ENCODE results near the gene REXO4. TPM values are rescaled to one million over a fixed set of nuclear protein-coding genes. Genes with fewer than 3 reads are reported as not detected.

Gene REXO4
- polyA plus RNA-seq, 1 of the 3 experiments (the other 2 are of a cell fraction) = 37.3 TPM

- H3K9me2 ChIP-seq = no peaks in the 10 kb centered on the region
- no peak overlapping the region for H2AFZ ChIP-seq (ENCODE audit: low read depth)
- H3K9ac ChIP-seq = no peak overlapping the region
- peak overlapping the region; percentile 68 to 90; a peak in 3 of 4 replicates for H3K4me3 ChIP-seq (ENCODE audit: low read depth in 2 of 2, low read length in 1 of 2)
- ChIA-PET CTCF (interaction anchor here (1.2 to 1.9 kb wide), 3 partner anchors 14 to 129 kb away, joined by 4 to 5 read pairs (median 5); no protein-coding TSS in a partner anchor), POLR2A (interaction anchor here (1.4 to 2.5 kb wide), 3 partner anchors 9 to 11 kb away, joined by 3 to 11 read pairs (median 3); partner anchors contain the start of genes MED22 and RPL7A)
- H4K20me1 ChIP-seq (ENCODE audit: insufficient read depth) = 0 out of 2 replicates have a peak, but pooled peaks cover 15% of the 10 kb centered on the region
- H3K79me2 ChIP-seq (ENCODE audit: insufficient read depth) = peaks cover 46% of the 10 kb centered on the region
- peaks cover 22% of the 10 kb centered on the region for H3F3A ChIP-seq (replicated peaks; ENCODE audit: insufficient read depth)
- no peak overlapping the region for H3K27ac ChIP-seq (ENCODE audit: low read depth in 2 of 2, low read length in 1 of 2)
- peaks cover under 1 to 57% of the 10 kb centered on the region in 2 experiments for H3K36me3 ChIP-seq (replicated peaks in 1 of 2; ENCODE audit: control insufficient read depth in 1 of 2, insufficient read depth in 2 of 2, low read length in 1 of 2)
- WGBS (ENCODE audit: low lambda C conversion rate) = 62% methylated on average over 14 of the region's 14 CpGs
- TF ChIP-seq GABPA (IDR thresholded peaks at IDR 0.05; ENCODE audit: low read depth) = no peak
- no peak for TF ChIP-seq RFX5 (IDR thresholded peaks at IDR 0.05; ENCODE audit: low read length)
- no peak for TF ChIP-seq SMC3 (IDR thresholded peaks at IDR 0.05; ENCODE audit: low read depth, low read length)
- no peak for TF ChIP-seq ZBTB33 (IDR thresholded peaks at IDR 0.05; ENCODE audit: borderline replicate concordance, low read depth)
- TF ChIP-seq FOXJ3 (CRISPR knock-in tag; IDR thresholded peaks at IDR 0.05) = no peak
- no peak for TF ChIP-seq MAX (IDR thresholded peaks at IDR 0.05; ENCODE audit: low read depth)
- TF ChIP-seq RAD21 (IDR thresholded peaks at IDR 0.05; ENCODE audit: low read length) = no peak
- TF ChIP-seq ELF1 (IDR thresholded peaks at IDR 0.05) = no peak
- no peak for TF ChIP-seq FOXM1 (IDR thresholded peaks at IDR 0.05; ENCODE audit: low read depth)
- TF ChIP-seq MXI1 (IDR thresholded peaks at IDR 0.05; ENCODE audit: low read depth, low read length) = no peak
- TF ChIP-seq USF2 (IDR thresholded peaks at IDR 0.05; ENCODE audit: borderline replicate concordance, low read depth, low read length) = no peak
- TF ChIP-seq EZH2phosphoT487 (IDR thresholded peaks at IDR 0.05; ENCODE audit: borderline replicate concordance, low read depth) = no peak
- TF ChIP-seq POLR2AphosphoS5 (IDR thresholded peaks at IDR 0.05; ENCODE audit: low read depth, low read length) = no peak
- no peak for TF ChIP-seq EP300 (IDR thresholded peaks at IDR 0.05; ENCODE audit: borderline replicate concordance in 1 of 2, low read depth in 1 of 2, low read length in 1 of 2)
- no peak for TF ChIP-seq YY1 (IDR thresholded peaks at IDR 0.05; ENCODE audit: low read depth)
- TF ChIP-seq FOSL2 (IDR thresholded peaks at IDR 0.05; ENCODE audit: borderline replicate concordance, low read depth) = no peak
- no peak for TF ChIP-seq RXRA (IDR thresholded peaks at IDR 0.05; ENCODE audit: borderline replicate concordance, low read depth)
- TF ChIP-seq IRF3 (IDR thresholded peaks at IDR 0.05; ENCODE audit: low read depth, low read length) = no peak
- no peak for DNase-seq
- peak overlapping the region; percentile 97 for H3K4me2 ChIP-seq
- no peaks in the 10 kb centered on the region for H3K9me3 ChIP-seq
- peaks cover 13 to 33% of the 10 kb centered on the region in 2 experiments; a peak in 2 of 4 replicates for H3K4me1 ChIP-seq (ENCODE audit: control insufficient read depth in 1 of 2, insufficient read depth in 2 of 2, low read depth in 1 of 2, low read length in 1 of 2)
- no peaks in the 10 kb centered on the region for H3K27me3 ChIP-seq (ENCODE audit: insufficient read depth)
Observed at GRCh38 chr9:133357656-133358055, 60.2 kb downstream of the REXO4 start.
